ENCODE results near the gene ERI3. TPM values are rescaled to one million over a fixed set of nuclear protein-coding genes. Genes with fewer than 3 reads are reported as not detected.

Gene ERI3
- polyA plus RNA-seq, 3 donors = 96.0 to 107 (median 97.9) TPM

- no peak for DNase-seq
Measured at GRCh38 chr1:44239961-44240371, 115.1 kb downstream of the ERI3 start.

DNA sequence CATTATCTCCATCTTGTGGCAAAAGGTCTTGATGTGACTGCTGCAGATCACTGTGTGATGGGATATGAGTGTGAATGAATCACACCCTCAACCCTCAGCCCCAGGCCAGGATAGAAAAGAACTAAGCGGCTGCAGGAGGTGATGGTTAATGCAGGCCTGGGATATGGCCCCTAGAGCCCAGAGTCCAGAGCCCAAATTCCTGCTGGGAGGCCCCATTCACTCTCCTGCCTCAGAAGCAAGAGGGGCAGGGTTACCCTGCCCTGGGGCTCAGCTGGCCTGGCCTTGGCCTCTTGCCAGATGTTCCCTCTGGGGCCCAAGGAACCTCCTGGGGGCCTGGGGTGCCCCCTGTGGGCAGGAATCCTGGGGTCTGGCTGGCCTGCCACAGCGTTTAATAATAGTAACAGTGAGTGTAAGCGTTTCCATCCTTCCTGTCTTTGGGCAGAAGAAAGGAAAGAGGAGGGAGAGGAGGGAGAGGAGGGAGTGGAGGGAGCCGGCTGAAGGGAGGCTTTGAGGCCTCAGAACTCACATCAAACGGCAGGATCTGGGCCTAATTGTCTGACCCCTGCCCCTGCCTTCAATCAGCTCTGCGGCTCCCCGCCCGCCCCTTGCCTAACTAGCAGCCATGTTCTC is 115.6 kb downstream of the ERI3 start:
- DNase-seq = peak; percentile 46

DNA sequence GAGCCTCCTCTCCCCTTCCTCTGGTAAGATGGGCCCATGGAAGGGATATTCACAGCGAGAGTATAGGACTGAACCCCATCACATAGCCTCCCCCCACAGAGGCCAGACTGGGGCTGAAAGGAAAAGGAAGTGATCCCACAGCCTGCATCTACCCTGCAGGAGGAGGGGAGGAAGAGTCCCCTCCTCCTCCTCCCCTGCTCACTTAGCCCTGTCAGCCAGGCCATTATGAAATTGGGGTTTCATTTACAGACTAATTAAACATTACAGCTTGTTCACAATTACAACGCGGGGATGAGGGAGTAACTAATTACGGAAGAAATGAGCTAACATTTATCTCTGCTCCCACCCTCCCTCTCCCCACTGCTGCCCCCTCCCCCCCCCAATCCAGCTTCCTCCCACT is 116.4 kb downstream of the ERI3 start:
- no peak for DNase-seq

GRCh38 chr1:44237721-44238457 is 117.2 kb downstream of the ERI3 start:
- DNase-seq = peak; percentile 92

- no peak for DNase-seq
Measured at GRCh38 chr1:44236490-44237272, 118.4 kb downstream of the ERI3 start.

GRCh38 chr1:44235808-44236207 is 119.2 kb downstream of the ERI3 start:
- no peak for DNase-seq

- DNase-seq = no peak
Measured at GRCh38 chr1:44233593-44233992, 121.5 kb downstream of the ERI3 start.

GRCh38 chr1:44230796-44231195 is 124.3 kb downstream of the ERI3 start:
- no peak for DNase-seq

GRCh38 chr1:44229435-44230167 is 125.5 kb downstream of the ERI3 start:
- DNase-seq = no peak

DNA sequence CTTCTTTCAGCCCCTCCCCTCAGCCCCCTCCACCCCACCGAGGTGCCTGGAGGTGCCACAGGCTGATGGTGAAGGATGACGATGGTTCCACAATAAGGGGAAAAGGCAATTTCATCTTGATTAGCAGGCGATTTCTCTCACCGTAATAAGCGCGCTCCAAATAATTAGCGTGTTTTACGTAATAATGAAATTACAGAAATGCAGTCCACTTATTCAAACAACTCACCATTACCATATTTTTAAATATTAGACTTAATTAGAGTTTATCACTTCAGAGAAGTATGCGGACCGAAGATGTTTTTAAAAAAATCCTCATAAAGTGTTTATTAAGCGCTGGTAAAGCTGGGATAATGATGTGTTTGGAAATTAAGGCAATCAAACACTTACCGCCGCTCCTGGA is 126.8 kb downstream of the ERI3 start:
- no peak for DNase-seq

- DNase-seq = no peak
Measured at GRCh38 chr1:44227211-44227610, 127.8 kb downstream of the ERI3 start.

GRCh38 chr1:44225761-44226160 is 129.3 kb downstream of the ERI3 start:
- DNase-seq = no peak

GRCh38 chr1:44223187-44223610 is 131.9 kb downstream of the ERI3 start:
- no peak for DNase-seq

DNA sequence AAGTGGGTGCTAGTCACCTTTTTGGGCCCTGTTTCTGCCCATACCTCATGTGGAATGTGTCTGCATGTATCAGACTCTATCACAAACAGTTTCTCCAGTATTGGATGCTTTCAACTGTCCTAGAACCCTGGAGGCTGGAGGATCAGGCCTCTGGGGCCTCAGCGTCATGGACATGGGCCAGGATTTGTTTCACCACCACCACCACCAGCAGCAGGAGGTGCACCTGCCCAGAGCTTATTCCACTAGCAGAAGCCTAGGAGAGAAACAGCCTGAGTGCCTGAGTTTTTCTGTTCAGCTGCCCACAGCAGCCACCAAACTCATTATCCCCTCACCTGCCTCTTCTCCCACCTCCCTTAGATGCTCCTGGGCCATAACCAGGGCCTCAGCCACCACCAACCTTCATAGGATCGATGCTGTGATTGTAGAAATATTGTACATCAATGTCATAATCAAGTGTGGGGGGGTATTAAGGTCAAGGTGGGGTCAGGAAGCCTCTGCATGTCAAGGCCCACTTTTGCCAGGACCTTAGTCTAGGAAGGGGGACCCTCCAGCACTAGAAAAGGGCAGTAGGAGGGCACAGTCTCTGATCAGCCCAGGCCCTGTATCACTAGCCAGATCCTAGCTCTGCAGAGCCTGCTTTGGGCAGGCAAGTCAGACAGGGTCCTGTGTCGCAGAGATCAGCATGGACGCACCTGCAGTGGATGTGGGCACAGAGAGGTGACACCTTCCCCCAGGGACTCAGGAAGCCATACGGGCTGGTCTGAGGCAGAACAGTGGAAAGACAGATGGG is 132.5 kb downstream of the ERI3 start:
- no peak for DNase-seq

- no peak for DNase-seq
Measured at GRCh38 chr1:44221769-44222168, 133.3 kb downstream of the ERI3 start.

DNA sequence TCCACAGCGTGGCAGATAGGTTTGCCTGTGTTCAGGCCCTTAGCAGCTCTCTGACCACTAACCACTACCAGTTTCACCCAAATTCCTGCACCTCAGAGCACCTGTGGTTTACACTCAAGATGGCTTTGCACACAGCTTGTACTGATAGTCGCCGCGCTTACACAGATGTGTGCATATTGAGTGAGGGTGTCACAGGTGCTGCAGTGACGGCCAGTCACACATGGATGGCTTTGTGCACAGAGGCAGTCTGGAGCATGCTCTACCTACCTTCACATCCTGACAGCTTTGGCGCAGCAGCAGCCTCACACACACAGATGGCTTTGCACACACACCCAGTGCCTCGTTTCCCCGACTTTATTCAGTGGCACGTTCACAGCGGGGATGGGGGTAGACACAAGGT is 134.3 kb downstream of the ERI3 start:
- no peak for DNase-seq

DNA sequence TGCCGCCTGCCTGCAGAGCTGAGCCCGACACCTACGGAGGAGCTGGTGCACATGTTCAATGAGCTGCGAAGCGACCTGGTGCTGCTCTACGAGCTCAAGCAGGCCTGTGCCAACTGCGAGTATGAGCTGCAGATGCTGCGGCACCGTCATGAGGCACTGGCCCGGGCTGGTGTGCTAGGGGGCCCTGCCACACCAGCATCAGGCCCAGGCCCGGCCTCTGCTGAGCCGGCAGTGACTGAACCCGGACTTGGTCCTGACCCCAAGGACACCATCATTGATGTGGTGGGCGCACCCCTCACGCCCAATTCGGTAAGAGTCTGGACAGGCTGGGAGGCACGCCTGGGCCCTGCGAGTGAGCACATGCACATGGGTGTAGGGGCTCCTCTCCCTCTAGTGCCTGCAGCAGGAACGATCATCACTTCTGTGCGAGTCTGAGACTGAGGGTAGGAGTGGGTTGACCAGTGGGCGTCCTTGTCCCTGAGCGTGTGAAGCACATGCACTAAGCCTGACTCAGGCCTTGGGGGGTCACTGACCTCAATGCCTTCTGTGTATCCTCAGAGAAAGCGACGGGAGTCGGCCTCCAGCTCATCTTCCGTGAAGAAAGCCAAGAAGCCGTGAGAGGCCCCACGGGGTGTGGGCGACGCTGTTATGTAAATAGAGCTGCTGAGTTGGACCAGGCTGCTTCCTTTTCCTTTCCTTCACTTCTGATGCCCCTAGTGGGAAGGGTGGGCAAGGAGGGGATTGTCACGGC is 134.9 kb downstream of the ERI3 start:
- no peak for DNase-seq

DNA sequence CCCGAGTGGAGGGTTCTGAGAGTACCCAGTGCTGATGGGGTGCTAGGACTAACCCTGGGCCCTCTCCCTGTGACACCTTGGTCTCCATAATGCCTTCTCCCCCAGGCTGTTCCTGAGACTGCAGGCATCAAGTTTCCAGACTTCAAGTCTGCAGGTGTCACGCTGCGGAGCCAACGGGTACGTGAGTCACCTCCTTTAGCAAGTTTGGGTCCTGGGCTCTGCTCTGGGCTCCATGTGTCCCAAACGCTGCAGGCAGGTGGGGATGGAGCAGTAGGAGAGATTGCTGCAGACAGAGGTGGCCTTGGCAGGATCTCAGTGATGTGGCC is 135.8 kb downstream of the ERI3 start:
- DNase-seq = no peak

GRCh38 chr1:44218503-44219300 is 136.4 kb downstream of the ERI3 start:
- DNase-seq = no peak

All from renal pelvis (tissue), 4 donors.